Hepatocyte (in vitro differentiated cells): Measurements from ENCODE around the gene DUSP8. TPM values are rescaled to one million over a fixed set of nuclear protein-coding genes. Genes with fewer than 3 reads are reported as not detected.

Experiments
- DNase-seq: peaks from one replicate; pipeline ENCODE4 v3.0.0-alpha.2; 2016; ENCODE audit warnings: low spot score
- H2AFZ ChIP-seq: fragments of 200-600 bp; sonication (generic); 2 replicates; pipeline ENCODE4 v1.6.0; 2016; ENCODE audit warnings: antibody characterized with exemption, mild to moderate bottlenecking
- H3K27ac ChIP-seq: fragments of 200-600 bp; sonication (generic); 2 replicates; pipeline ENCODE4 v1.5.1; 2016; ENCODE audit warnings: mild to moderate bottlenecking
- H3K27me3 ChIP-seq: fragments of 200-600 bp; sonication (generic); 2 replicates; pipeline ENCODE4 v1.6.1; 2016
- H3K36me3 ChIP-seq: fragments of 200-600 bp; sonication (generic); replicated peaks from 2 replicates; pipeline ENCODE4 v1.5.1; 2016; ENCODE audit warnings: low read depth; ENCODE audit not compliant: insufficient read depth
- H3K4me1 ChIP-seq: fragments of 200-600 bp; sonication (generic); 2 replicates; pipeline ENCODE4 v1.5.1; 2016; ENCODE audit warnings: mild to moderate bottlenecking, moderate library complexity; ENCODE audit not compliant: insufficient read depth
- H3K4me2 ChIP-seq: fragments of 200-600 bp; sonication (generic); 2 replicates; pipeline ENCODE4 v1.6.0; 2016
- H3K4me3 ChIP-seq: fragments of 200-600 bp; sonication (generic); 2 replicates; pipeline ENCODE4 v1.5.1; 2016; ENCODE audit warnings: mild to moderate bottlenecking
- H3K79me2 ChIP-seq: fragments of 200-600 bp; sonication (generic); 2 replicates; pipeline ENCODE4 v1.6.0; 2017; ENCODE audit warnings: mild to moderate bottlenecking
- H3K9me2 ChIP-seq: fragments of 200-600 bp; sonication (generic); replicated peaks from 2 replicates; pipeline ENCODE4 v1.6.0; 2017; ENCODE audit warnings: mild to moderate bottlenecking; ENCODE audit not compliant: insufficient read depth
- H3K9me3 ChIP-seq: fragments of 200-600 bp; sonication (generic); 2 replicates; pipeline ENCODE4 v1.5.1; 2016; ENCODE audit warnings: low read depth, mild to moderate bottlenecking
- H4K20me1 ChIP-seq: fragments of 200-600 bp; sonication (generic); 2 replicates; pipeline ENCODE4 v1.6.0; 2016; ENCODE audit warnings: mild to moderate bottlenecking; ENCODE audit not compliant: insufficient read depth, poor library complexity, severe bottlenecking
- CTCF ChIP-seq: fragments of 200-600 bp; sonication (generic); IDR thresholded peaks from 2 replicates; pipeline ENCODE4 v1.5.1; 2016; ENCODE audit warnings: antibody characterized with exemption, mild to moderate bottlenecking; ENCODE audit not compliant: poor library complexity
- EZH2 ChIP-seq: fragments of 200-600 bp; sonication (generic); IDR thresholded peaks from 2 replicates; pipeline ENCODE4 v1.6.1; 2016; ENCODE audit warnings: antibody characterized with exemption, mild to moderate bottlenecking, borderline replicate concordance
- EZH2phosphoT487 ChIP-seq: fragments of 200-600 bp; sonication (generic); IDR thresholded peaks from one replicate; pipeline ENCODE4 v1.6.1; 2018; ENCODE audit warnings: antibody characterized with exemption, mild to moderate bottlenecking, low read depth, moderate library complexity; ENCODE audit not compliant: unreplicated experiment, severe bottlenecking
- WGBS: methylation state at CpG from one replicate; pipeline ENCODE4 v1.1.6; 2016; ENCODE audit warnings: low lambda C conversion rate; ENCODE audit errors: missing lambda C conversion rate; 5-methylcytosine and 5-hydroxymethylcytosine counted together
- polyA plus RNA-seq: library from polyadenylated mRNA; unstranded; fragments of >200 nt; fragmentation: Nextera tagmentation; extraction: Ambion mirVana; gene quantifications from 2 replicates; pipeline ENCODE4 v1.2.1, GENCODE V29; 2016
- total RNA-seq: library from RNA; depleted of rRNA; stranded (reverse); fragments of >200 nt; gene quantifications from 2 replicates; pipeline ENCODE4 v1.2.3, GENCODE V29; 2014

Gene DUSP8
- total and polyA plus RNA-seq, 2 experiments from 2014 or later, result 8.0 to 17.7 TPM

GRCh38 chr11:1504581-1505290 lies 67.3 kb downstream of the DUSP8 start:
- no peak overlapping the region for H3K4me2 ChIP-seq
- no peak overlapping the region for H3K4me3 ChIP-seq
- peaks cover 66% of the 10 kb centered on the region for H4K20me1 ChIP-seq
- no peaks in the 10 kb centered on the region for H3K36me3 ChIP-seq
- peaks cover 6% of the 10 kb centered on the region for H3K4me1 ChIP-seq
- H3K9me2 ChIP-seq, result no peaks in the 10 kb centered on the region
- no peak overlapping the region for H2AFZ ChIP-seq
- TF ChIP-seq EZH2, result no peak
- no peak for TF ChIP-seq CTCF
- TF ChIP-seq EZH2phosphoT487, result no peak
- H3K27me3 ChIP-seq, result no peaks in the 10 kb centered on the region
- WGBS, result 96% methylated on average over 28 of the region's 28 CpGs
- DNase-seq, result no peak
- H3K9me3 ChIP-seq, result no peaks in the 10 kb centered on the region
- peaks cover 61% of the 10 kb centered on the region for H3K79me2 ChIP-seq
- no peak overlapping the region for H3K27ac ChIP-seq

- no peaks in the 10 kb centered on the region for H3K9me2 ChIP-seq
- H3K9me3 ChIP-seq, result no peaks in the 10 kb centered on the region
- H3K36me3 ChIP-seq, result no peaks in the 10 kb centered on the region
- H3K4me2 ChIP-seq, result no peak overlapping the region
- TF ChIP-seq EZH2 (no peak), CTCF (no peak), EZH2phosphoT487 (no peak)
- no peaks in the 10 kb centered on the region for H3K27me3 ChIP-seq
- H3K4me1 ChIP-seq, result peaks cover 6% of the 10 kb centered on the region
- no peak overlapping the region for H2AFZ ChIP-seq
- H4K20me1 ChIP-seq, result peaks cover 63% of the 10 kb centered on the region
- no peak overlapping the region for H3K4me3 ChIP-seq
- WGBS, result 88% methylated on average over 9 of the region's 9 CpGs
- peaks cover 56% of the 10 kb centered on the region for H3K79me2 ChIP-seq
- H3K27ac ChIP-seq, result no peak overlapping the region
- no peak for DNase-seq
These were observed 67.9 kb downstream of the DUSP8 start for GRCh38 chr11:1504138-1504537.

Other genes starting within 250 kb of the DUSP8 start
- gene BRSK2, start 182.3 kb downstream of the DUSP8 start, total RNA-seq, result 4.7 and 6.8 TPM in 2 replicates
- gene BRSK2, start 182.3 kb downstream of the DUSP8 start, polyA plus RNA-seq, result 13.6 and 15.1 TPM in 2 replicates
- 12.5 and 18.5 TPM in 2 replicates for gene MOB2, start 85.5 kb downstream of the DUSP8 start, total RNA-seq
- gene MOB2, start 85.5 kb downstream of the DUSP8 start, polyA plus RNA-seq, result 37.5 and 48.2 TPM in 2 replicates
- gene KRTAP5-1, start 13.0 kb upstream of the DUSP8 start, total RNA-seq, result not detected in 2 replicates
- 0.28 TPM in 1 of 2 replicates, not detected in the other for gene KRTAP5-1, start 13.0 kb upstream of the DUSP8 start, polyA plus RNA-seq
- gene KRTAP5-2, start 26.0 kb upstream of the DUSP8 start, total RNA-seq, result not detected in 2 replicates
- gene KRTAP5-2, start 26.0 kb upstream of the DUSP8 start, polyA plus RNA-seq, result not detected in 2 replicates
- not detected in 2 replicates for gene KRTAP5-3, start 36.2 kb upstream of the DUSP8 start, total RNA-seq
- not detected in 2 replicates for gene KRTAP5-3, start 36.2 kb upstream of the DUSP8 start, polyA plus RNA-seq
- not detected in 2 replicates for gene KRTAP5-4, start 49.9 kb upstream of the DUSP8 start, total RNA-seq
- not detected in 2 replicates for gene KRTAP5-4, start 49.9 kb upstream of the DUSP8 start, polyA plus RNA-seq
- not detected in 2 replicates for gene KRTAP5-5, start 57.5 kb upstream of the DUSP8 start, total RNA-seq
- 0.39 and 0.54 TPM in 2 replicates for gene KRTAP5-5, start 57.5 kb upstream of the DUSP8 start, polyA plus RNA-seq
- gene KRTAP5-6, start 124.9 kb upstream of the DUSP8 start, total RNA-seq, result not detected in 2 replicates
- not detected in 2 replicates for gene KRTAP5-6, start 124.9 kb upstream of the DUSP8 start, polyA plus RNA-seq
- 1.1 and 1.4 TPM in 2 replicates for gene IFITM10, start 178.3 kb upstream of the DUSP8 start, total RNA-seq
- gene IFITM10, start 178.3 kb upstream of the DUSP8 start, polyA plus RNA-seq, result 0.89 and 1.9 TPM in 2 replicates
- gene CTSD, start 191.7 kb upstream of the DUSP8 start, total RNA-seq, result 507 and 562 TPM in 2 replicates
- 1,181 and 1,283 TPM in 2 replicates for gene CTSD, start 191.7 kb upstream of the DUSP8 start, polyA plus RNA-seq